A549 treated with AZD9567 at 1 μM for 4 hours (cell line): ENCODE results near the gene SCYGR4. TPM values are rescaled to one million over a fixed set of nuclear protein-coding genes. Genes with fewer than 3 reads are reported as not detected.

ENCODE experiments used
- total RNA-seq: library from RNA; stranded (reverse); fragments of 200-300 nt; extraction: Qiagen RNA extraction; gene quantifications from 5 replicates; pipeline ENCODE4 v1.2.3, GENCODE V29; 2022; ENCODE audit not compliant: insufficient read depth

The SCYGR4 gene
- not detected in 5 replicates for total RNA-seq

GRCh38 chr2:227617316-227618230, at the start of gene SCYGR4:
Gene SCYGR4, plus strand, starts transcription at chr2:227617498. Its CDS starts 0 bp downstream, at chr2:227617498.

DNA sequence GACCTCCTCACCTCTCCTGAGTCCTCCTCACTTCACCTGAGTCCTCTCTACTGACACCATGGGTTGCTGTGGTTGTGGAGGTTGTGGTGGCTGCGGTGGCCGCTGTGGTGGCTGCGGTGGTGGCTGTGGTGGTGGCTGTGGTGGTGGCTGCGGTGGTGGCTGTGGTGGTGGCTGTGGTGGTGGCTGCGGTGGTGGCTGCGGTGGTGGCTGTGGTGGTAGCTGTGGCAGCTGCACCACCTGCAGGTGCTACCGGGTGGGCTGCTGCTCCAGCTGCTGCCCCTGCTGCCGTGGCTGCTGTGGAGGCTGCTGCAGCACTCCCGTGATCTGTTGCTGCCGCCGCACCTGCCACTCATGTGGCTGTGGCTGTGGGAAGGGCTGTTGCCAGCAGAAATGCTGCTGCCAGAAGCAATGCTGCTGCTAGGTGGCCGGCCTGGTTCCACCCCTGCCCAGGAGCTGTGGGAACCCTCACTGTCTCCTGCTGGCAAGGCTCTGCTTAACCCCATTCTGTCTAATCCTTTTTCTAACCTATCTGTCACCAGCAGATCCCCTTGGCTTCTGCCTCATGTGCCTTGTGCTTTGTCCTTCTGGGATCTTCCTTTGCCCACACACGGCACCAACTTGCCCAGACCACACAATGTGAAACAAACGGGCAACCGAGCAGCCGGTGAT, 18.3 kb upstream of the SCYGR4 start, which contains the start of gene SCYGR2:
Gene SCYGR2, plus strand, starts transcription at position 59 of the 669 bp plus-strand sequence. Its CDS starts 0 bp downstream, at position 59.

DNA sequence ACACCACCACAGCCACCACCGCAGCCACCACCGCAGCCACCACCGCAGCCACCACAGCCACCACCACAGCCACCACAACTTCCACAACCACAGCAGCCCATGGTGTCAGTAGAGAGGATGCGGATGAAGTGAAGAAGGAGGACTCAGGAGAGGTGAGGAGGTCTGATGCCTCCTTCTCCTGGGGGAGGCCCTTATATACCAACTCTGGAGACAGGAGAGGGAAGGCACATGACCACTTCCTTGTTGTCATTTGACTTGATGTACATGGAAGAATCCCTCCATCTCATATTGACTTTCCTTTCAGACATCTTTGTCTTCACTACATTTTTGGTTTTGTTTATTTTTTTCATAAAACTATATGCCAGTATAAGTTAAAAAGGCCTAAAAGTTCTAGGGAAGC, 2.6 kb upstream of the SCYGR4 start, which contains the start of gene SCYGR3:
Gene SCYGR3, minus strand, starts transcription at position 101 of the 400 bp plus-strand sequence. Its CDS starts 0 bp downstream, at position 101.

DNA sequence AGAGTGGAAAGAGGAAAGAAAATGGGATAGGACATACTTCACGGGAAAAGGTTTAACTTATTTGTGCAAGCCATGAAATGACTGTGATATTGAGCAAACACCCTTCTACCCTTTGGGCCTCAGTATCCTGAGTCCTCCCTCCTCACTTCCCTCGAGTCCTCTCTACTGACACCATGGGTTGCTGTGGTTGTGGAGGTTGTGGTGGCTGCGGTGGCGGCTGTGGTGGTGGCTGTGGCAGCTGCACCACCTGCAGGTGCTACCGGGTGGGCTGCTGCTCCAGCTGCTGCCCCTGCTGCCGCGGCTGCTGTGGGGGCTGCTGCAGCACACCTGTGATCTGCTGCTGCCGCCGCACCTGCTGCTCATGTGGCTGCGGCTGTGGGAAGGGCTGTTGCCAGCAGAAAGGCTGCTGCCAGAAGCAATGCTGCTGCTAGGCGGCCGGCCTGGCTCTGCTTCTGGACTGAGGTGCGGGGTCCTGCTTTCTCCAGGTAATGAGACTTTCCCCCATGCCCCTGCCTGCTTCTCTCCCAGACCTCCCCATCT, 49.4 kb downstream of the SCYGR4 start, which contains the start of gene SCYGR5:
Gene SCYGR5, plus strand, starts transcription at position 174 of the 540 bp plus-strand sequence. Its CDS starts 0 bp downstream, at position 174.

Other genes starting within 250 kb of the SCYGR4 start
- gene TM4SF20, start 238.2 kb upstream of the SCYGR4 start, total RNA-seq, result 5.8 to 11.8 TPM (median 8.4 TPM) in 5 replicates
- not detected in 5 replicates for gene SCYGR1, start 229.5 kb upstream of the SCYGR4 start, total RNA-seq
- gene AGFG1, start 145.3 kb upstream of the SCYGR4 start, total RNA-seq, result 111 to 145 TPM (median 116 TPM) in 5 replicates
- gene SCYGR2, start 18.6 kb upstream of the SCYGR4 start, total RNA-seq, result not detected in 5 replicates
- gene SCYGR3, start 2.7 kb upstream of the SCYGR4 start, total RNA-seq, result not detected in 5 replicates
- gene SCYGR5, start 49.3 kb downstream of the SCYGR4 start, total RNA-seq, result not detected in 5 replicates
- 2.6 to 4.0 TPM (median 2.9 TPM) in 5 replicates for gene SLC19A3, start 100.5 kb downstream of the SCYGR4 start, total RNA-seq
- not detected in 5 replicates for gene SCYGR6, start 107.3 kb downstream of the SCYGR4 start, total RNA-seq
- gene SCYGR7, start 110.8 kb downstream of the SCYGR4 start, total RNA-seq, result not detected in 5 replicates
- gene SCYGR8, start 128.4 kb downstream of the SCYGR4 start, total RNA-seq, result not detected in 5 replicates
- gene CCL20, start 196.3 kb downstream of the SCYGR4 start, total RNA-seq, result 3.6 to 9.0 TPM (median 6.2 TPM) in 4 of 5 replicates, not detected in the other